Mesendoderm (in vitro differentiated cells): ENCODE results near the gene C1orf141. TPM values are rescaled to one million over a fixed set of nuclear protein-coding genes. Genes with fewer than 3 reads are reported as not detected.

ENCODE experiments used
- DNase-seq: peaks from one replicate; pipeline ENCODE4 v3.0.0; 2013
- H2AK5ac ChIP-seq: 2 replicates; pipeline ENCODE4 v1.6.1; 2013; ENCODE audit warnings: low read length, inconsistent platforms
- H2BK120ac ChIP-seq: 2 replicates; pipeline ENCODE4 v1.6.1; 2013; ENCODE audit warnings: low read depth, mild to moderate bottlenecking, low read length, moderate library complexity, mixed read lengths
- H2BK15ac ChIP-seq: replicated peaks from 2 replicates; pipeline ENCODE4 v1.6.1; 2013; ENCODE audit warnings: low read depth, mild to moderate bottlenecking, moderate library complexity
- H2BK5ac ChIP-seq: 2 replicates; pipeline ENCODE4 v1.6.1; 2013; ENCODE audit warnings: low read length, inconsistent platforms
- H3K18ac ChIP-seq: 2 replicates; pipeline ENCODE4 v1.6.1; 2013; ENCODE audit warnings: mild to moderate bottlenecking, low read length, mixed read lengths
- H3K23ac ChIP-seq: one replicate; pipeline ENCODE4 v1.6.1; 2013; ENCODE audit warnings: low read length
- H3K27ac ChIP-seq: 2 replicates; pipeline ENCODE4 v1.5.1; 2013; ENCODE audit warnings: low read depth, mild to moderate bottlenecking, inconsistent platforms, low read length, moderate library complexity
- H3K27me3 ChIP-seq: 2 replicates; pipeline ENCODE4 v1.6.1; 2013; ENCODE audit warnings: low read length, control low read depth, mild to moderate bottlenecking, inconsistent platforms; ENCODE audit not compliant: insufficient read depth, poor library complexity
- H3K36me3 ChIP-seq: 2 replicates; pipeline ENCODE4 v1.6.1; 2013; ENCODE audit warnings: low read length, inconsistent platforms; ENCODE audit not compliant: control insufficient read depth, insufficient read depth
- H3K4ac ChIP-seq: one replicate; pipeline ENCODE4 v1.6.1; 2013; ENCODE audit warnings: low read depth, mild to moderate bottlenecking, low read length, moderate library complexity
- H3K4me1 ChIP-seq: 2 replicates; pipeline ENCODE4 v1.6.1; 2013; ENCODE audit warnings: low read depth, low read length, inconsistent platforms; ENCODE audit not compliant: control insufficient read depth
- H3K4me2 ChIP-seq: 2 replicates; pipeline ENCODE4 v1.6.1; 2013; ENCODE audit warnings: low read length
- H3K4me3 ChIP-seq: 2 replicates; pipeline ENCODE4 v1.5.1; 2013; ENCODE audit warnings: mild to moderate bottlenecking, low read length
- H3K56ac ChIP-seq: one replicate; pipeline ENCODE4 v1.6.1; 2013; ENCODE audit warnings: low read length
- H3K79me1 ChIP-seq: 2 replicates; pipeline ENCODE4 v1.6.1; 2013; ENCODE audit warnings: low read length, inconsistent platforms
- H3K79me2 ChIP-seq: 2 replicates; pipeline ENCODE4 v1.6.1; 2013; ENCODE audit warnings: mild to moderate bottlenecking, low read length; ENCODE audit not compliant: control insufficient read depth, insufficient read depth
- H3K9ac ChIP-seq: 2 replicates; pipeline ENCODE4 v1.6.1; 2013; ENCODE audit warnings: low read length, inconsistent platforms
- H4K5ac ChIP-seq: one replicate; pipeline ENCODE4 v1.6.1; 2013; ENCODE audit warnings: low read length
- H4K8ac ChIP-seq: one replicate; pipeline ENCODE4 v1.6.1; 2013; ENCODE audit warnings: low read depth, mild to moderate bottlenecking, control low read depth, low read length, moderate library complexity
- WGBS: extraction: QIAGEN DNeasy Blood & Tissue Kit; methylation state at CpG from one replicate; pipeline ENCODE4 v1.1.7; 2013; ENCODE audit warnings: low lambda C conversion rate, missing lambda C conversion rate; ENCODE audit not compliant: insufficient coverage; ENCODE audit errors: extremely low coverage; 5-methylcytosine and 5-hydroxymethylcytosine counted together
- polyA plus RNA-seq, 2 experiments: library from polyadenylated mRNA; stranded (reverse); fragments of 200-250 nt; gene quantifications; one replicate each; pipeline ENCODE4 v1.2.3, GENCODE V29; 2013

The C1orf141 gene
- not detected for polyA plus RNA-seq (2013, experiment 1 of 2)
- not detected for polyA plus RNA-seq (2013, experiment 2 of 2)

- no peak within 1 kb of the TSS for H3K4ac ChIP-seq
- H3K27ac ChIP-seq: no peak within 1 kb of the TSS
- no peaks in the 10 kb centered on the region for H3K79me1 ChIP-seq
- no peaks in the 10 kb centered on the region for H3K4me1 ChIP-seq
- no peaks in the 10 kb centered on the region for H3K36me3 ChIP-seq
- peak within 1 kb of the TSS; percentile 33 for H3K9ac ChIP-seq
- no peak within 1 kb of the TSS for H3K56ac ChIP-seq
- H2BK5ac ChIP-seq: no peak within 1 kb of the TSS
- peak; percentile 73 for DNase-seq
- H2BK15ac ChIP-seq: no peak within 1 kb of the TSS
- peak within 1 kb of the TSS; percentile 24 for H3K4me3 ChIP-seq
- no peak within 1 kb of the TSS for H4K5ac ChIP-seq
- H2BK120ac ChIP-seq: no peak within 1 kb of the TSS
- no peak within 1 kb of the TSS for H3K18ac ChIP-seq
- no CpG with 5 or more reads among the region's 28 CpGs for WGBS
- no peak within 1 kb of the TSS for H4K8ac ChIP-seq
- no peak within 1 kb of the TSS for H2AK5ac ChIP-seq
- peak within 1 kb of the TSS; percentile 67 for H3K4me2 ChIP-seq
- no peak within 1 kb of the TSS for H3K23ac ChIP-seq
- no peaks in the 10 kb centered on the region for H3K27me3 ChIP-seq
- H3K79me2 ChIP-seq: no peaks in the 10 kb centered on the region
These were observed at the start of gene C1orf141 for GRCh38 chr1:67134695-67135094. Gene C1orf141, minus strand, starts transcription at chr1:67134970. Its CDS starts 7,730 bp downstream, at chr1:67127240.

DNA sequence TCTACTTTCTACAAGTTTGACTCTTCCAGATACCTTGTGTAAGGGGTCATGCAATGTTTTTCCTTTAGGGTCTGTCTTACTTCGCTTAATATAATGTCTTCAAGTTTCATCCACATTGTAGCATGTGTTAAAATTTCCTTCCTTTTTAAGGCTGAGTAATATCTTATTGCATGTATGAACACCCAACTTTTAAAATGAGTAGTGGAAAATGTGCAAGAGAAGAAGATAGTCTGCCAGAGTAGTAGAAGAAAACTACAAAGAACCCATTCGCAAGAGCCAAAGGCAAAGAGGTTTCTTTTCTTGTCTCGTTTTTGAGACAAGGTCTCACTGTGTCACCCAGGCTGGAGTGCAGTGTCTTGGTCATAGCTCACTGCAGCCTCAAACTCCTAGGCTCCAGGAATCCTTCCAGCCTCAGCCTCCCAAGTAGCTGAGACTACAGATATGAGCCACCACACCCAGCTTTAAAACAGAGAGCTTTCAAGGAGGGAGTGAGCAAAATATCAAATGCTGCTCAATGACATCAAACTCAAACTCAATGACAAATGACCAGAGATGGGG is 40.8 kb upstream of the C1orf141 start:
- no peak for DNase-seq
- Histone ChIP-seq H3K27me3 (no peaks in the 10 kb centered on the region), H3K36me3 (no peaks in the 10 kb centered on the region), H3K4me1 (no peaks in the 10 kb centered on the region), H3K4ac (no peak overlapping the region), H3K79me1 (no peaks in the 10 kb centered on the region), H2BK5ac (no peak overlapping the region), H2BK120ac (no peak overlapping the region), H4K5ac (no peak overlapping the region), H3K4me2 (no peak overlapping the region), H4K8ac (no peak overlapping the region), H3K27ac (no peak overlapping the region), H3K23ac (no peak overlapping the region), H3K56ac (no peak overlapping the region), H3K9ac (no peak overlapping the region), H3K18ac (no peak overlapping the region), H3K4me3 (no peak overlapping the region), H2AK5ac (no peak overlapping the region), H2BK15ac (no peak overlapping the region), H3K79me2 (no peaks in the 10 kb centered on the region)
- WGBS: no CpG with 5 or more reads among the region's 3 CpGs

- no peak overlapping the region for H3K56ac ChIP-seq
- H3K4me1 ChIP-seq: no peaks in the 10 kb centered on the region
- no peak overlapping the region for H3K27ac ChIP-seq
- H2AK5ac ChIP-seq: no peak overlapping the region
- no CpG with 5 or more reads among the region's 2 CpGs for WGBS
- no peak overlapping the region for H2BK120ac ChIP-seq
- H3K79me1 ChIP-seq: no peaks in the 10 kb centered on the region
- no peak overlapping the region for H3K9ac ChIP-seq
- H3K4me2 ChIP-seq: no peak overlapping the region
- no peak overlapping the region for H3K23ac ChIP-seq
- no peak overlapping the region for H3K4me3 ChIP-seq
- no peak overlapping the region for H4K5ac ChIP-seq
- no peak overlapping the region for H2BK5ac ChIP-seq
- H2BK15ac ChIP-seq: no peak overlapping the region
- H3K36me3 ChIP-seq: no peaks in the 10 kb centered on the region
- no peak for DNase-seq
- H3K27me3 ChIP-seq: no peaks in the 10 kb centered on the region
- H4K8ac ChIP-seq: no peak overlapping the region
- H3K18ac ChIP-seq: no peak overlapping the region
- H3K4ac ChIP-seq: no peak overlapping the region
- no peaks in the 10 kb centered on the region for H3K79me2 ChIP-seq
These were observed 40.0 kb upstream of the C1orf141 start for GRCh38 chr1:67174716-67175284.

DNA sequence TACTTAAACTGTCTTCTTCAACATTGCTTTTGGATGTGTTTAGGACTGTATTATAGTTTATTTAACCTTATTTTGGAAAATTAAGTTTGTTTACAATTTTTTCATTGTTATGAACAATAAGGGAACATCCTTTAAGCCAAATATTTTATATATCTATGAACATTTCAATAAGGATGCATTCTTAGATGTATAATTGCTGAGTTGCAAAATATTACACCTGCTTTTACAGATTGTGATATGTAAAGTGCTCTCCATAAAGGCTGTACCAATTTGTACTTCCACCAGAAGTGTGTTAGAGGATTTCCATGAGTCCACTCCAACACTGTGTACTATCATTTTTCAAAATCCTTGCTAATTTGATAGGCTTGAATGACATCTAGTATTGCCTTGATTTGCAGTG is 39.2 kb upstream of the C1orf141 start:
- Histone ChIP-seq H3K27ac (no peak overlapping the region), H3K56ac (no peak overlapping the region), H2BK120ac (no peak overlapping the region), H4K8ac (no peak overlapping the region), H3K79me1 (no peaks in the 10 kb centered on the region), H4K5ac (no peak overlapping the region), H3K4me1 (no peaks in the 10 kb centered on the region), H3K36me3 (no peaks in the 10 kb centered on the region), H2AK5ac (no peak overlapping the region), H3K4me2 (no peak overlapping the region), H2BK15ac (no peak overlapping the region), H3K79me2 (no peaks in the 10 kb centered on the region), H3K4ac (no peak overlapping the region), H3K9ac (no peak overlapping the region), H3K23ac (no peak overlapping the region), H3K4me3 (no peak overlapping the region), H3K27me3 (no peaks in the 10 kb centered on the region), H3K18ac (no peak overlapping the region), H2BK5ac (no peak overlapping the region)
- no peak for DNase-seq

DNA sequence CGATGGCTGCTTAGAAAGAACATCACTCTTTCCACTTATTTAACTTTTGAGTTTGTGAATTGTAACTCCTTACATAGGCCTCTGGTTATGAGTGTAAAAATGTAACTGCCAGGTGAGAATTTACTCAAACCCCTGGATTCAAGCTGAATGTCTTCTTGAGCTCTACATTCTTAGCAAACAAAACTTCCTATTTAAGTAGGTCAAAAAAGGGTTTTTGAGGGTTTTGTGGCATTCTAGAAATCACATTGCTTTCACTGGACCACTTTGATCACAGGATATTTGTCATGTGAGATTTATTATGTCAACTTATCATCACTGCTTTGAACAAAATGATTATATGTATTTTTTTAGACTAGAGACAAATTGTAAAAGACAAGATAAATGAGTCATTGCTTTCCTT is 37.2 kb upstream of the C1orf141 start:
- Histone ChIP-seq H3K79me2 (no peaks in the 10 kb centered on the region), H3K4me3 (no peak overlapping the region), H3K56ac (no peak overlapping the region), H2BK5ac (no peak overlapping the region), H3K9ac (no peak overlapping the region), H2BK15ac (no peak overlapping the region), H3K79me1 (no peaks in the 10 kb centered on the region), H3K4me2 (no peak overlapping the region), H3K18ac (no peak overlapping the region), H4K5ac (no peak overlapping the region), H3K27ac (no peak overlapping the region), H2BK120ac (no peak overlapping the region), H2AK5ac (no peak overlapping the region), H3K4me1 (no peaks in the 10 kb centered on the region), H3K23ac (no peak overlapping the region), H4K8ac (no peak overlapping the region), H3K36me3 (no peaks in the 10 kb centered on the region), H3K27me3 (no peaks in the 10 kb centered on the region), H3K4ac (no peak overlapping the region)
- DNase-seq: no peak
- WGBS: no CpG with 5 or more reads among the region's 1 CpG

- no peaks in the 10 kb centered on the region for H3K79me1 ChIP-seq
- no peak overlapping the region for H4K8ac ChIP-seq
- no peak overlapping the region for H2BK5ac ChIP-seq
- no peak overlapping the region for H3K23ac ChIP-seq
- no peak overlapping the region for H3K18ac ChIP-seq
- no peak overlapping the region for H2BK120ac ChIP-seq
- H3K9ac ChIP-seq: no peak overlapping the region
- H4K5ac ChIP-seq: no peak overlapping the region
- H2BK15ac ChIP-seq: no peak overlapping the region
- WGBS: no CpG with 5 or more reads among the region's 2 CpGs
- no peak overlapping the region for H3K56ac ChIP-seq
- H3K4ac ChIP-seq: no peak overlapping the region
- no peak for DNase-seq
- no peaks in the 10 kb centered on the region for H3K27me3 ChIP-seq
- no peaks in the 10 kb centered on the region for H3K79me2 ChIP-seq
- no peaks in the 10 kb centered on the region for H3K4me1 ChIP-seq
- no peak overlapping the region for H2AK5ac ChIP-seq
- H3K36me3 ChIP-seq: no peaks in the 10 kb centered on the region
- no peak overlapping the region for H3K4me3 ChIP-seq
- no peak overlapping the region for H3K27ac ChIP-seq
- no peak overlapping the region for H3K4me2 ChIP-seq
These were observed 36.8 kb upstream of the C1orf141 start for GRCh38 chr1:67171574-67171955.
